Measurements from ENCODE around the gene PPT1. TPM values are rescaled to one million over a fixed set of nuclear protein-coding genes. Genes with fewer than 3 reads are reported as not detected.
A peak's percentile ranks its signal among the peaks of the same experiment; 100 is the strongest.

Gene PPT1
- total and polyA plus RNA-seq, 2 of the 13 experiments (the other 11 are each of a cell fraction or from before 2014, with no cell fraction given): 129 TPM

DNA sequence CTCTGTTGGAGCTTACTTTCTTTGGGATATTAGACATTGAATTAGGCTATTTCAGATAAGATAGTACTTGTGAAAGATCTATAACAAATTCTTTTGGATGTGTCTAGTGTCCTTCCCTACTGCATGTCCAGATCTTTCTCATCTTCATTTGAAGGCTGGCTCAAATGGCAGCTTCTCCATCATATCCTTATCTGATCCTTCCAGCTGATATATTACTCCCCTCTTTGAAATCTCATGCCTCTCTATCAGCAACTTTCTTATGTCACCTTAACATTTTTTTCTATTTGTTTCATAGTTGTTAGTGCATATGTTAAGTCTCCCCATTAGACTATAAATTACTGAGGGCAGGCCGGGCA is 39.0 kb downstream of the PPT1 start (continued):
- TF ChIP-seq ZFX (CRISPR knock-in tag; IDR thresholded peaks at IDR 0.05; ENCODE audit: low read depth): no peak

DNA sequence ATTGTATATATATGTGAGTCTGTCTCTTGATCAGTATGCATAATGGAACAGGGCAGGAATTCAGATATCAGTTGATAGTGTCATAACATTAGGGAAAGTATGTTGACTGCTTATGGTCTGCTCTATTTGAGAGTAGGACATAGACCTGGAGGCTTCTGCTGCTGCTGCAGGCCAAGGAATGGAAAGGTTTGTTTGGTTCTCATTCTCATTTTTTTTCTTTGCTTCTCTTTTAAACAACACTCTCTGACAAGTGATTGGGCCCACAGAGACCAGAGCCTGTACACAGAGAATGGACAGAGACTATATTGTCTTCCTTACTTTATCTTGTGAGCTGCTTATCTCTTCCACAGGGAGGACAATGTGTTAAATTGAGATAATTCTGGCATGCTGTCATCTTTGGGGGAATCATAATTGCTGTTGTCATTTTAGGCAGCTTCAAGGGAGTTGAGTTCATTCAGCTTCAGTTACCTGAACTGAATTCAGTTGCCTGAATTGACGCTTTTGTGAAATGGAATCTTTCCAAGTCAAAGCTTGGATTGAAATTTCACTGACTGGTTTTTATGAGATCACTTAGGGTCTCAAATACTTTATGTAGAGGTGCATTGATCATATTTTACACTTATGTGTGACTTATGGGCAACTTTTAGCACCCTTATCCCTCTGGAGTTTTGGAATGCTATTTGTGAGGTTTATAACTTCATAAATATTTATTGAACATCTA is 39.6 kb downstream of the PPT1 start:
- WGBS (ENCODE audit: low lambda C conversion rate): 82% methylated on average over 1 of the region's 1 CpG
- no TSS peak for BruUV-seq (replicated peaks)
- intact Hi-C loops (cut with micrococcal nuclease; ENCODE audit: unreplicated experiment): loop anchor here (2.0 kb wide), 1 partner anchor 17 kb away; the partner anchor contains the start of gene CAP1
- peak; percentile 53 for ATAC-seq
- H3K27me3 ChIP-seq (ENCODE audit: control insufficient read depth in 1 of 2, insufficient read depth in 2 of 2, low read length in 2 of 2): no peaks in the 10 kb centered on the region
- in situ Hi-C loops (cut with HindIII; ENCODE audit: extremely low pct_ligation_motif_present, low pct_unique_long_range_greater_than_20kb): no loop called here
- H4K20me1 ChIP-seq (ENCODE audit: insufficient read depth, low read length): peaks cover 37% of the 10 kb centered on the region
- ChIA-PET POLR2A (no interaction called here), CTCF (ENCODE audit: low intra/inter-chr PET ratio, low total read pairs) (no interaction called here)
- 0 out of 2 replicates have a peak overlapping the region, but pooled peaks have one; percentile 2 for H3K4me2 ChIP-seq (ENCODE audit: low read depth, low read length)
- H3K9ac ChIP-seq (ENCODE audit: insufficient read depth, low read depth, low read length): no peak overlapping the region
- H3K9me3 ChIP-seq (ENCODE audit: low read length): no peaks in the 10 kb centered on the region
- peak overlapping the region; percentile 60 for H3K27ac ChIP-seq (ENCODE audit: extremely low read length, insufficient read depth, low read length)
- H3K36me3 ChIP-seq (replicated peaks in 1 of 2; ENCODE audit: control insufficient read depth in 1 of 2, insufficient read depth in 2 of 2, low read length in 2 of 2): peaks cover 11 to 30% of the 10 kb centered on the region in 2 experiments
- FAIRE-seq: no peak
- peak; percentile 74 for DNase-seq (ENCODE audit: low spot score)
- no peak overlapping the region for H3K4me3 ChIP-seq (replicated peaks in 1 of 3; ENCODE audit: insufficient read depth in 1 of 3, low read depth in 2 of 3, low read length in 3 of 3)
- peaks cover 74% of the 10 kb centered on the region for H3K4me1 ChIP-seq (ENCODE audit: insufficient read depth, low read length)
- peaks cover 53% of the 10 kb centered on the region for H3K79me2 ChIP-seq (ENCODE audit: insufficient read depth, low read length)
- H2AFZ ChIP-seq (ENCODE audit: low read length): no peak overlapping the region
- TF ChIP-seq SOX6 (IDR thresholded peaks at IDR 0.05) (no peak), SOX6 (CRISPR knock-in tag; IDR thresholded peaks at IDR 0.05) (peak; percentile 62; the same call in 1 of the 2 replicates), HDAC2 (CRISPR knock-in tag; IDR thresholded peaks at IDR 0.05) (0 out of 2 replicates have a peak, but pooled peaks have one; percentile 12), ZNF530 (CRISPR knock-in tag; IDR thresholded peaks at IDR 0.05; ENCODE audit: low read depth) (no peak), SETDB1 (CRISPR knock-in tag; IDR thresholded peaks at IDR 0.05; ENCODE audit: borderline replicate concordance) (no peak), MATR3 (CRISPR knock-in tag; IDR thresholded peaks at IDR 0.05) (no peak), SOX13 (IDR thresholded peaks at IDR 0.05) (0 out of 2 replicates have a peak, but pooled peaks have one; percentile 34), SOX13 (CRISPR knock-in tag; conservative IDR thresholded peaks at IDR 0.05 in 1 of 2, IDR thresholded peaks at IDR 0.05 in 1 of 2) (peak in 1 of 2 experiments; percentile 95; a peak in 2 of 4 replicates), ATF1 (CRISPR knock-in tag; IDR thresholded peaks at IDR 0.05) (no peak), KLF16 (CRISPR knock-in tag; IDR thresholded peaks at IDR 0.05) (no peak), SOX5 (CRISPR knock-in tag; IDR thresholded peaks at IDR 0.05; ENCODE audit: borderline replicate concordance) (peak; percentile 82; the same call in 1 of the 2 replicates), ZSCAN12 (CRISPR knock-in tag; IDR thresholded peaks at IDR 0.05) (no peak), EHMT2 (IDR thresholded peaks at IDR 0.05; ENCODE audit: borderline replicate concordance, low read depth, low read length) (no peak), GFI1 (CRISPR knock-in tag; IDR thresholded peaks at IDR 0.05; ENCODE audit: borderline replicate concordance) (no peak)
- TF ChIP-seq, protein P1, sequence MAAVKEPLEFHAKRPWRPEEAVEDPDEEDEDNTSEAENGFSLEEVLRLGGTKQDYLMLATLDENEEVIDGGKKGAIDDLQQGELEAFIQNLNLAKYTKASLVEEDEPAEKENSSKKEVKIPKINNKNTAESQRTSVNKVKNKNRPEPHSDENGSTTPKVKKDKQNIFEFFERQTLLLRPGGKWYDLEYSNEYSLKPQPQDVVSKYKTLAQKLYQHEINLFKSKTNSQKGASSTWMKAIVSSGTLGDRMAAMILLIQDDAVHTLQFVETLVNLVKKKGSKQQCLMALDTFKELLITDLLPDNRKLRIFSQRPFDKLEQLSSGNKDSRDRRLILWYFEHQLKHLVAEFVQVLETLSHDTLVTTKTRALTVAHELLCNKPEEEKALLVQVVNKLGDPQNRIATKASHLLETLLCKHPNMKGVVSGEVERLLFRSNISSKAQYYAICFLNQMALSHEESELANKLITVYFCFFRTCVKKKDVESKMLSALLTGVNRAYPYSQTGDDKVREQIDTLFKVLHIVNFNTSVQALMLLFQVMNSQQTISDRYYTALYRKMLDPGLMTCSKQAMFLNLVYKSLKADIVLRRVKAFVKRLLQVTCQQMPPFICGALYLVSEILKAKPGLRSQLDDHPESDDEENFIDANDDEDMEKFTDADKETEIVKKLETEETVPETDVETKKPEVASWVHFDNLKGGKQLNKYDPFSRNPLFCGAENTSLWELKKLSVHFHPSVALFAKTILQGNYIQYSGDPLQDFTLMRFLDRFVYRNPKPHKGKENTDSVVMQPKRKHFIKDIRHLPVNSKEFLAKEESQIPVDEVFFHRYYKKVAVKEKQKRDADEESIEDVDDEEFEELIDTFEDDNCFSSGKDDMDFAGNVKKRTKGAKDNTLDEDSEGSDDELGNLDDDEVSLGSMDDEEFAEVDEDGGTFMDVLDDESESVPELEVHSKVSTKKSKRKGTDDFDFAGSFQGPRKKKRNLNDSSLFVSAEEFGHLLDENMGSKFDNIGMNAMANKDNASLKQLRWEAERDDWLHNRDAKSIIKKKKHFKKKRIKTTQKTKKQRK (IDR thresholded peaks at IDR 0.05; ENCODE audit: low read length): no peak
- TF ChIP-seq, protein P2, sequence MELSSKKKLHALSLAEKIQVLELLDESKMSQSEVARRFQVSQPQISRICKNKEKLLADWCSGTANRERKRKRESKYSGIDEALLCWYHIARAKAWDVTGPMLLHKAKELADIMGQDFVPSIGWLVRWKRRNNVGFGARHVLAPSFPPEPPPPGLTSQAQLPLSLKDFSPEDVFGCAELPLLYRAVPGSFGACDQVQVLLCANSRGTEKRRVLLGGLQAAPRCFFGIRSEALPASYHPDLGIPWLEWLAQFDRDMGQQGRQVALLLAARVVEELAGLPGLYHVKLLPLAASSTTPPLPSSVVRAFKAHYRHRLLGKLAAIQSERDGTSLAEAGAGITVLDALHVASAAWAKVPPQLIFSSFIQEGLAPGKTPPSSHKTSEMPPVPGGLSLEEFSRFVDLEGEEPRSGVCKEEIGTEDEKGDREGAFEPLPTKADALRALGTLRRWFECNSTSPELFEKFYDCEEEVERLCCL (CRISPR knock-in tag; IDR thresholded peaks at IDR 0.05; ENCODE audit: borderline replicate concordance): no peak
- TF ChIP-seq, protein P3, sequence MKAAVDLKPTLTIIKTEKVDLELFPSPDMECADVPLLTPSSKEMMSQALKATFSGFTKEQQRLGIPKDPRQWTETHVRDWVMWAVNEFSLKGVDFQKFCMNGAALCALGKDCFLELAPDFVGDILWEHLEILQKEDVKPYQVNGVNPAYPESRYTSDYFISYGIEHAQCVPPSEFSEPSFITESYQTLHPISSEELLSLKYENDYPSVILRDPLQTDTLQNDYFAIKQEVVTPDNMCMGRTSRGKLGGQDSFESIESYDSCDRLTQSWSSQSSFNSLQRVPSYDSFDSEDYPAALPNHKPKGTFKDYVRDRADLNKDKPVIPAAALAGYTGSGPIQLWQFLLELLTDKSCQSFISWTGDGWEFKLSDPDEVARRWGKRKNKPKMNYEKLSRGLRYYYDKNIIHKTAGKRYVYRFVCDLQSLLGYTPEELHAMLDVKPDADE (CRISPR knock-in tag; IDR thresholded peaks at IDR 0.05): no peak
